ENCODE data around the gene GRK4.

GRK4 gene

GRCh38 chr4:3011456-3012220 lies 48.3 kb downstream of the GRK4 start:
- DNase-seq (ENCODE audit: low read depth, low spot score): no peak

DNA sequence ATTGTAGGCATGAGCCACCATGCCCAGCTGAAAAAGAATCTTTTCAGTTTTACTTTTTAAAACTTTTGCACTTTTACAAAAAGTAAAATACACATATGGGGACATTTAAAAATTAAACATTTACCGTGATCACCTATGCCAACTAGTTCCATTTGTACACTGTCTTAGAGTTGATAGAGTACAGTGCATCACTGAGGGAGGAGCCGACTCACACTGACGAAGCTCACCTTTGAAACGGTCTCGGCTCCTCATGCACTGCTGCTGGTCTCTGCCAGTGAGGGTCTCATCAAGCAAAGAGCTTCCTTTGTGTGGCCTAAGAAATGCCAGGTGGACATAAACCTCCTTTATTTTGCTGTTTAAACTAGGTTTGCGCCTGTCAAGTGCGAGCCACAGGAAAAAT lies 50.0 kb downstream of the GRK4 start:
- no peak for DNase-seq (ENCODE audit: low read depth, low spot score)

DNA sequence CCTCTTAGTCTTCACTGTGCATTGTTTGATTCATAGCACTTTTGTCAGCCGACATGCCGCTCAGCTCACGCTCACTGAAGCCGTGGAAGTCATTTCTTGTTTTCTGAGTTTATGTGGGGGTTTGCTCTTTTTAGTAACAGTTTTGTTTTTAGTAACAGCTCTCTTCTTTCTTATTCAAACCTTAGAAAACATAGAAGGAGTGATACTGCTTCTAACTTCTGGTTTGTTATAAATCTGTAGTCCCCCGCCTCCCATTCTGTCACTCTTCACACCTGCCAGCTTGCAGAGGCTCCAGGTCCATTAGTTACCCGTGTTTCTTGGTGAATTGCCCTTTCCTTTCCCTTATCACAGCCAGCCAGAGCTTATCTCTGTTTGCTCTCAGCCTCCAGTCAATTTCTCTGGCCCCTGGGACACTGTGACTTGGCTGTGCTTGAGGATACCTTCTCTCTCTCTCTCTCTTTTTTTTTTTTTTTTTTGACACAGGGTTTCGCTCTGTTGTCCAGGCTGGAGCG lies 50.5 kb downstream of the GRK4 start:
- no peak for DNase-seq (ENCODE audit: low read depth, low spot score)

- no peak for DNase-seq (ENCODE audit: low read depth, low spot score)
Measured at GRCh38 chr4:3016961-3017360, 53.6 kb downstream of the GRK4 start.

DNA sequence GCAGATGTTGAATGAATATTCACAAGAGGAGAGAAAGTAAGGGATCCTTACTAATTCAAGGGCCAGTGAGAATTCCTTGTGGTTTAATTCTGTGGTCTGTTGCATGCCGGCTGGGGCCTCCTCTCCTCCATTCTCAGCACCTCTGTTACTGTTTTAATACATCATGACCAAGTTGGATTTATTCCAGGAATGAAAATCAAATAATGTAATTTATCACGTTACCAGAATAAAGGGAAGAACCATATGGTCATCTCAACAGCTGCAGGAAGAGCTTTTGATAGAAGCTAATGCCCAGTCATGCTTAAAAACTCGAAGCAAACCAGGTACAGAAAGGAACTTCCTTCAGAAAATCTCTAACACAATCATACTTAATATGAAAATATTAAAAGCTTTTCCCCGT lies 54.1 kb downstream of the GRK4 start:
- DNase-seq (ENCODE audit: low read depth, low spot score): no peak

DNA sequence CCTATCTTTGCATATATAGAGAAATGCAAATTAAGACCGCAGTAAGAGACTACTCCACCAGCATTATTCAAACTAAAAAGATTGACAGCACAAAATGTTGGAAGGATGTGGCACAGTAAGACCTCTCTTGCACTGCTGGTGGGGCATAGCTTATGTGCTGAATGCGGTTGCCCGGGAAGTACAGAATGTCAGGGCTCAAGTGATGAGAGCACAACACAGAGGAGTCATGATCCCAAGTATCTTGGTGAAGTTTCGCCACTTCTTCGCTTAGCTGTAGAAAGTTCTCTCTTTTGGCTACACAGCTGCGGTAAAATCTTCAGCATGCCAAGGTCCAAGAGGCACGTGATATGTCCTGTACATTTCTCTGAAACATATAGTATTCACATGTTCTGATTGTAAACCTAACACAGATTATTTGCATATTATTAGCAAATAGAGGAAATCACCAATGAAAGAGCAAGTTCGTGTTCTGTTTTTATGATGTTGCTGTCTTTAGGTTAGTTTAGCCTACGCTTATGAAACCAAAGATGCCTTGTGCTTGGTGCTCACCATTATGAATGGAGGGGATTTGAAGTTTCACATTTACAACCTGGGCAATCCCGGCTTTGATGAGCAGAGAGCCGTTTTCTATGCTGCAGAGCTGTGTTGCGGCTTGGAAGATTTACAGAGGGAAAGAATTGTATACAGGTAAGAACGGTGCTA lies 55.9 kb downstream of the GRK4 start:
- no peak for DNase-seq (ENCODE audit: low read depth, low spot score)

DNA sequence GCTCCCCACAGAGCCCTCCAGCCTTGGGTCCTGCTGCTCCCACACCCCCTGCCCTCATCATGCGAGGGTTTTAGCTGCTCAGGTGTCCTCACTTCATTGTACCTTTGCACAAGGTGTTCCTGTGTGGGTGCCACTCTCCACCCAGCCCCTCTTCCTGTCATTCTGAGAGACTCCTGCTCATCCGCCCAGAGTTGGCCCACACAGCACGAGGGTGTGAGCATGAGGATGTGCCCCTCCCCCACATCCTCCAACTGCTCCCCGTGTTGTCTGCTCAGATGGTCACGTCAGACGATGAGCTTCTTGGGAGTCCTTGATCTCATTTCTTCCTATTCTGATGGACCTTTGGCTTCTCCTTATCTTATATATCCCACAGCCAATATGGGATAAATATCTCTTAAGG lies 57.8 kb downstream of the GRK4 start:
- DNase-seq (ENCODE audit: low read depth, low spot score): no peak

DNA sequence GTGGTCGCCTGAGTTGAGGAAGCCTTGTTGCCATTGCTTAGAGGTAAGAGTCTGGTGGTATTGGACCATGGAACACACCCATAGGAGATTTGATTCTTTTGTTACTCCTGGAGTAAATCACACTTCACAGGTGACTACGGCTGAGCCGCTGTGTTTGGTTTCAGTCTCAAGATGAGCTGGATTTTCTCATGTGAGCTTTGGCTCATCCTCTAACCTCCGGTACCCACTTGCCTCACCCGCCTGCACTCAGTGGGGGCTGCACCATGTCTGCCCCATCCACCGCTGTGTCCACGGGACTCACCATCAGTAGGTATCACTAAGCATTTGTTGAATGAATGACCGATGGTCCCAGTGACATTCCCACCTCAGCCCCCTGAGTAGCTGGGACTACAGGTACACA lies 58.3 kb downstream of the GRK4 start:
- no peak for DNase-seq (ENCODE audit: low read depth, low spot score)

- no peak for DNase-seq (ENCODE audit: low read depth, low spot score)
Measured at GRCh38 chr4:3022112-3022511, 58.7 kb downstream of the GRK4 start.

GRCh38 chr4:3022651-3023050 lies 59.3 kb downstream of the GRK4 start:
- no peak for DNase-seq (ENCODE audit: low read depth, low spot score)

DNA sequence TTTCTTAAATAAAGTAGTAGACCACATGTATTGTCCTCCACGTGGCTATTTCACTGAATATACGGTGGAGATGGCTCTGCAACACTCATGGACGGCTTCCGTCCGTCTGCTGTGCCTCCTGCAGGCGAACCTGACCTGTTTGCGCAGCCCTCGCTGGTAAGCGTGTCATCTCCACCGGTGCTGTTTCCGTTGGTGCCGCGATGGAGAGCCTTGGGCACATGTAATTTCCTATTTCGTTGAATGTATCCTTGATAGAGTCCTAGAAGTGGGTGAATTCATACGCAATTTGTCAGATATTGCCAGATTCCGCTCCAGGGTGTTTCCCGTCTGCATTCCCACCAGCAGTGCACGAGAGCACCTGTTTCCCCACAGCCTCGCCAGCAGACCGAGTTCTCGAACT lies 62.5 kb downstream of the GRK4 start:
- no peak for DNase-seq (ENCODE audit: low read depth, low spot score)

- no peak for DNase-seq (ENCODE audit: low read depth, low spot score)
Measured at GRCh38 chr4:3026540-3026939, 63.2 kb downstream of the GRK4 start.

- DNase-seq (ENCODE audit: low read depth, low spot score): no peak
Measured at GRCh38 chr4:3029464-3029863, 66.1 kb downstream of the GRK4 start.

DNA sequence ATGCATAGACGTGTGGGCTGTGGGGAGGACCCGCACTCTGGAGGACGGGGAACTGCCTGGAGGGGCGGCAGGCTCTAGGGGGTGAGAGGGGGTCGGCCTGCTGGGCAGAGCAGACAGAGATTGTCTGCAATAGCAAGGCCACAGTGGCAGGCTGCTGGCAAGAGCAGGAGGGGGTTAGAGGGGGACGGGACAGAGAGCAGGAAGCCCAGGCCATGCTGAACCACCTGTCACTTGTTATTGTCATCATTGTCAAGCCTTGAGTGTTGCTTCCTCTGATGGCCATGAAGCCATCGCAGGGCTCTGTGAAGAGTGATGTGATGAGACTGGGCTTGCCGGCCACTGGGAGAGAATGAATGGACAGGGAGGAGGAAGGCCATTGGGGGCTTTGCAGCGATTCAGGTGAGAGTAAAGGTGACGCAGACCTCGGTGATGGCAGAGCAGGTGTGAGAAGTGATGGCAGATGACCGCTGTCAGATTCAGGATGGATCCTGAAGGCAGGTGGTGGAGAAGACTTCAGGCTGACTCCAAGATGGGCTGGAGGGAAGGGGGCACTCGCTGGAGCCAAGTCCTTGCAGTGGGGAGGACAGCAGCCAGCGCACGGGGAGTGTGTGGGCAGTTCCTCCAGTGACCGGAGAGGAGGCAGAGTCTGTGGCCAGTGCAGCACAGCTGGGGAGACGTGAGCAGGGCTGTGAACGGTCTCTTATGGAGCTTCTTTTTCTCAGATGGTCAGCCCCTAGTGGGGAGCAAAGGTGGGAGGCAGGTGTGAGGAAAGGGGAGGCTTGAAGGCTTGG lies 67.4 kb downstream of the GRK4 start:
- no peak for DNase-seq (ENCODE audit: low read depth, low spot score)

DNA sequence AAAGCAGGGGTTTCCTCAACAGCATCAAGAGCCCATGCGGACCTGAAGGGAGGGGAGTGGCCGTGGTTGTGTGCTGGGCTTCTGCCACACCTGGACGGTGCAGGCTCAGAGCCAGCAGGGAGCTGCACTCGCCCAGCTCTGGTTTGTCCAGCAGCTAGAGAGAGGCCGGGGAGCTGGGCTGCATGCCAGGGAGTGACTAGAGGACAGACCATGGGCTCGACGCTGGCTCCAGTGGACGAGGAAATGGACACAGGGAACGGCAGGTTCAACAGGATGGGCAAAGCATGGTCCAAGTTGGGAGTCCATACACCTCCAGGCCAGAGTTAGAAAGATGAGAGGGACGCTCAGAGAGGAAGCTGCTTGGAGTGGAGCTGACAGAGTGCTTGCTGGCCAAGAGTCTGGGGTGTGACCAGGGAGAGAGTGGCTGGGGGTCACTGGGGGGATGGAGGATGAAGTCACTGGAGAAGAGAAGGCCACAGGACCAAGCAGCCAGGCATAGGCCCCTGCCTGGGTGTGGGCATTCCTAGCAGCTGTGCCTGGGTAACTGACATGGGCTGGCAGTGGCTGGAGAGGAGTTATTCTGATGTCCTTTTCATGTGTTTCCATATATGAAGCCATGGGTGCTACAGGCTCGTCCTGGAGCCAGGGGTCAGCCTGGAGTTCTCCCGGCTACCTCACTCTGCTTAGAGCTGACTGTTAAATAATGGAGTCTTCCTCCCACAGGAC lies 68.1 kb downstream of the GRK4 start:
- no peak for DNase-seq (ENCODE audit: low read depth, low spot score)

DNA sequence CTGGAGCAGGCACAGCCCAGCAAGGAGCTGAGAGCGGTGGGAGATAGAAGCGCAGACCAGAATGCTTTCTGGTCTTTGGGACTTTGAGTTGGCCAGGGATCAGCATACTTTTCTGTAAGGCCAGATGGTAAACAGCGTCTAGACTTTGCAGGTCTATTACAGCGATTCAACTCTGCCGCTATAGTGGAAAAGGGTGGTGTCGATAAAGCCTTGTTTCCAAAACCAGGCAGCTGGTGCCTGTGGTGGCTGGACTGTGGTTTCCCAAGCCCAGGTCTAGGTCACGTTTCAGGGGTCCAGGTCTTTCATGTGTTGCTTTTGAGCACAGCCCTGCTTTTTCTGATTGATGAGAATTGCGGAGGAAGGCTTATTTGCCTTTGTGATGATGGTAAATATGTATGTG lies 70.9 kb downstream of the GRK4 start:
- no peak for DNase-seq (ENCODE audit: low read depth, low spot score)

- no peak for DNase-seq (ENCODE audit: low read depth, low spot score)
Measured at GRCh38 chr4:3035249-3035648, 71.9 kb downstream of the GRK4 start.

DNA sequence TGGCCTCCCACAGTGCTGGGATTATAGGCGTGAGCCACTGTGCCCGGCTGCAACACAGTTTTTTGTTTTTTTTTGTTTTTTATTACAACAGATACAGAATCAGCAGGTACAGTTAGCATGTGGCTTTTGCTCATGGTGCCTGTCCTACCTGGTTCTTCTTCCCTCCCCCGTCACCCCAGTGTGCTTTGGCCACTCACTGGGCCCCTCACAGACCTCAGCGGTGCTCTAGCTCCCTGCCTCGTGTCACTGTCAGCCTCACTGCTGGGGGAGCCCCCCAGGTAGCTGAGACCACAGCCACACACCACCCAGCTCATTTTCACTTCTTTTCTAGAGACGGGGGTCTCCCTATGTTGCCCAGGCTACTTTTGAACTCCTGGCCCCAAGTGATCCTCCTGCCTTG lies 72.3 kb downstream of the GRK4 start:
- no peak for DNase-seq (ENCODE audit: low read depth, low spot score)

- no peak for DNase-seq (ENCODE audit: low read depth, low spot score)
Measured at GRCh38 chr4:3036131-3036952, 73.0 kb downstream of the GRK4 start.

- no peak for DNase-seq (ENCODE audit: low read depth, low spot score)
Measured at GRCh38 chr4:3037957-3038461, 74.6 kb downstream of the GRK4 start.
